Stimulated activated CD4-positive, alpha-beta T cell treated with anti-CD3 and anti-CD28 coated beads, Interleukin-1b, Interleukin-23, amount 100 ng/mL, for 24 hours (primary cell): ENCODE data around the gene OXLD1.
"Not testable (repeated sequence)": the region's sequence is repeated elsewhere in the genome, so short reads cannot be mapped to it uniquely, and the experiment has no call there.

Experiments
- DNase-seq, 4 experiments: peaks; one replicate each; pipeline ENCODE4 v3.0.0-alpha.2; 2020; ENCODE audit warnings: low read depth in 4 of 4, low spot score in 1 of 4

The OXLD1 gene

GRCh38 chr17:81621494-81622130 is 44.8 kb downstream of the OXLD1 start:
- DNase-seq, result no peak

- not testable (repeated sequence) for DNase-seq
These were observed 48.1 kb downstream of the OXLD1 start for GRCh38 chr17:81618307-81618706.

- DNase-seq, result no peak
These were observed 49.5 kb downstream of the OXLD1 start for GRCh38 chr17:81616877-81617276.

GRCh38 chr17:81615401-81615930 is 50.9 kb downstream of the OXLD1 start:
- DNase-seq, result no peak
